Testis (tissue), 2 donors: Measurements from ENCODE around the gene STRIP2.

ENCODE experiments used
- POLR2A ChIP-seq: fragments of 450-650 bp; IDR thresholded peaks from one replicate; pipeline ENCODE4 v1.6.1; 2017; ENCODE audit warnings: antibody characterized with exemption, mild to moderate bottlenecking, moderate library complexity
- TF ChIP-seq, protein P1 (sequence below), 3 experiments: fragments of 450-650 bp in 2 of 3; fragments of 200-600 bp in 1 of 3; sonication (generic) in 1 of 3; IDR thresholded peaks; one replicate each; pipeline ENCODE4 v1.5.1; 2016 to 2019; ENCODE audit warnings: antibody characterized with exemption in 3 of 3, mild to moderate bottlenecking in 2 of 3, moderate library complexity in 1 of 3

DNA sequence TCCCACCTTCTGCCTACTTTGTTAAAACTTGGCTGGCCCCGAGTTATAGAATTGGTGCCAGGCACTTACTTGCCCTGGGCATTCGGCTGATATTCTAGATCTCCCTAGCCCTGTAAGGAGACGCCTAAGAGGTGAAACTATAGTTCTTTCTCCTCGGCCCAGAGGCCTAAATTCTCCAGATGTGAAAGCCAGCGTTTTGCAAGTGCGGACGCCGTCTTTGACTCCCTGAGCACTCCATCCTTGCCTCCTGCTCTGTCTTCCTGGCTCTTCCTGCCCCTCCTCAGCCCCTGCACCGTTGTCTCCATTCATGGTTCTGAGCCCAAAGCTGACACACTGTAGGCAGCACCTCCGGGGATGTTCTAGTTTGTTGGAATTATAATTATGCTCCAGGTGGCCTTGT lies 79.3 kb downstream of the STRIP2 start:
- TF ChIP-seq, protein P1, sequence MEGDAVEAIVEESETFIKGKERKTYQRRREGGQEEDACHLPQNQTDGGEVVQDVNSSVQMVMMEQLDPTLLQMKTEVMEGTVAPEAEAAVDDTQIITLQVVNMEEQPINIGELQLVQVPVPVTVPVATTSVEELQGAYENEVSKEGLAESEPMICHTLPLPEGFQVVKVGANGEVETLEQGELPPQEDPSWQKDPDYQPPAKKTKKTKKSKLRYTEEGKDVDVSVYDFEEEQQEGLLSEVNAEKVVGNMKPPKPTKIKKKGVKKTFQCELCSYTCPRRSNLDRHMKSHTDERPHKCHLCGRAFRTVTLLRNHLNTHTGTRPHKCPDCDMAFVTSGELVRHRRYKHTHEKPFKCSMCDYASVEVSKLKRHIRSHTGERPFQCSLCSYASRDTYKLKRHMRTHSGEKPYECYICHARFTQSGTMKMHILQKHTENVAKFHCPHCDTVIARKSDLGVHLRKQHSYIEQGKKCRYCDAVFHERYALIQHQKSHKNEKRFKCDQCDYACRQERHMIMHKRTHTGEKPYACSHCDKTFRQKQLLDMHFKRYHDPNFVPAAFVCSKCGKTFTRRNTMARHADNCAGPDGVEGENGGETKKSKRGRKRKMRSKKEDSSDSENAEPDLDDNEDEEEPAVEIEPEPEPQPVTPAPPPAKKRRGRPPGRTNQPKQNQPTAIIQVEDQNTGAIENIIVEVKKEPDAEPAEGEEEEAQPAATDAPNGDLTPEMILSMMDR (IDR thresholded peaks at IDR 0.05) = no peak
- no peak for TF ChIP-seq POLR2A
